Endothelial cell (in vitro differentiated cells): ENCODE measurements around the gene BID. TPM values are rescaled to one million over a fixed set of nuclear protein-coding genes. Genes with fewer than 3 reads are reported as not detected.

Experiments used
- DNase-seq: peaks from one replicate; pipeline ENCODE4 v3.0.0; 2021; ENCODE audit warnings: low spot score
- H3K27ac Mint-ChIP-seq: one replicate; pipeline ENCODE4 v1.8.0; 2021; ENCODE audit warnings: mixed read lengths, inconsistent platforms; ENCODE audit not compliant: unreplicated experiment
- H3K27me3 Mint-ChIP-seq: one replicate; pipeline ENCODE4 v1.8.0; 2021; ENCODE audit warnings: mild to moderate bottlenecking, moderate library complexity, mixed read lengths, inconsistent platforms; ENCODE audit not compliant: unreplicated experiment
- H3K36me3 Mint-ChIP-seq: one replicate; pipeline ENCODE4 v1.8.0; 2021; ENCODE audit warnings: mild to moderate bottlenecking, low read depth, mixed read lengths, inconsistent platforms; ENCODE audit not compliant: unreplicated experiment
- H3K4me1 Mint-ChIP-seq: one replicate; pipeline ENCODE4 v1.8.0; 2021; ENCODE audit warnings: mild to moderate bottlenecking, mixed read lengths, inconsistent platforms; ENCODE audit not compliant: unreplicated experiment
- H3K4me3 Mint-ChIP-seq: one replicate; pipeline ENCODE4 v1.8.0; 2021; ENCODE audit warnings: mild to moderate bottlenecking, mixed read lengths, inconsistent platforms; ENCODE audit not compliant: unreplicated experiment
- H3K9me3 Mint-ChIP-seq: one replicate; pipeline ENCODE4 v1.8.0; 2021; ENCODE audit warnings: mixed read lengths, inconsistent platforms; ENCODE audit not compliant: unreplicated experiment
- CTCF ChIP-seq: fragments of 200-600 bp; sonication (generic); IDR thresholded peaks from one replicate; pipeline ENCODE4 v1.5.0; 2021; ENCODE audit warnings: antibody characterized with exemption; ENCODE audit not compliant: unreplicated experiment
- total RNA-seq: library from RNA; stranded (reverse); fragmentation: NEBNext Ultra II Directional; extraction: Animal tissue kit (Norgen Biotek cat#: 25700); gene quantifications from one replicate; pipeline ENCODE4 v1.2.1, GENCODE V29; 2021; ENCODE audit not compliant: unreplicated experiment

Gene BID
- total RNA-seq, 1 donor from 2014 or later = 32.5 TPM

- Mint-ChIP-seq H3K27ac (peak overlapping the region; percentile 45), H3K36me3 (no peaks in the 10 kb centered on the region), H3K9me3 (no peaks in the 10 kb centered on the region), H3K27me3 (peaks cover 14% of the 10 kb centered on the region), H3K4me1 (peaks cover 58% of the 10 kb centered on the region), H3K4me3 (peak overlapping the region; percentile 16)
- no peak for TF ChIP-seq CTCF
- no peak for DNase-seq
Measured at GRCh38 chr22:17779286-17780115, 5.2 kb upstream of the BID start.

GRCh38 chr22:17778412-17778976 lies 4.2 kb upstream of the BID start:
- peaks cover 10% of the 10 kb centered on the region for H3K27me3 Mint-ChIP-seq
- H3K36me3 Mint-ChIP-seq = no peaks in the 10 kb centered on the region
- H3K4me1 Mint-ChIP-seq = peaks cover 51% of the 10 kb centered on the region
- no peaks in the 10 kb centered on the region for H3K9me3 Mint-ChIP-seq
- DNase-seq = no peak
- peak overlapping the region; percentile 45 for H3K27ac Mint-ChIP-seq
- no peak for TF ChIP-seq CTCF
- H3K4me3 Mint-ChIP-seq = no peak overlapping the region

- Mint-ChIP-seq H3K27ac (peak overlapping the region; percentile 90), H3K4me1 (peaks cover 50% of the 10 kb centered on the region), H3K36me3 (no peaks in the 10 kb centered on the region), H3K27me3 (peaks cover 11% of the 10 kb centered on the region), H3K4me3 (peak overlapping the region; percentile 57), H3K9me3 (no peaks in the 10 kb centered on the region)
- no peak for DNase-seq
- TF ChIP-seq CTCF = no peak
Measured at GRCh38 chr22:17777717-17778044, 3.4 kb upstream of the BID start.

GRCh38 chr22:17777005-17777716 lies 2.9 kb upstream of the BID start:
- H3K27me3 Mint-ChIP-seq = peaks cover 11% of the 10 kb centered on the region
- H3K9me3 Mint-ChIP-seq = no peaks in the 10 kb centered on the region
- DNase-seq = no peak
- no peak for TF ChIP-seq CTCF
- peak overlapping the region; percentile 57 for H3K4me3 Mint-ChIP-seq
- H3K4me1 Mint-ChIP-seq = peaks cover 47% of the 10 kb centered on the region
- H3K27ac Mint-ChIP-seq = peak overlapping the region; percentile 90
- H3K36me3 Mint-ChIP-seq = no peaks in the 10 kb centered on the region
